ENCODE results near the gene CPVL.

The CPVL gene

DNA sequence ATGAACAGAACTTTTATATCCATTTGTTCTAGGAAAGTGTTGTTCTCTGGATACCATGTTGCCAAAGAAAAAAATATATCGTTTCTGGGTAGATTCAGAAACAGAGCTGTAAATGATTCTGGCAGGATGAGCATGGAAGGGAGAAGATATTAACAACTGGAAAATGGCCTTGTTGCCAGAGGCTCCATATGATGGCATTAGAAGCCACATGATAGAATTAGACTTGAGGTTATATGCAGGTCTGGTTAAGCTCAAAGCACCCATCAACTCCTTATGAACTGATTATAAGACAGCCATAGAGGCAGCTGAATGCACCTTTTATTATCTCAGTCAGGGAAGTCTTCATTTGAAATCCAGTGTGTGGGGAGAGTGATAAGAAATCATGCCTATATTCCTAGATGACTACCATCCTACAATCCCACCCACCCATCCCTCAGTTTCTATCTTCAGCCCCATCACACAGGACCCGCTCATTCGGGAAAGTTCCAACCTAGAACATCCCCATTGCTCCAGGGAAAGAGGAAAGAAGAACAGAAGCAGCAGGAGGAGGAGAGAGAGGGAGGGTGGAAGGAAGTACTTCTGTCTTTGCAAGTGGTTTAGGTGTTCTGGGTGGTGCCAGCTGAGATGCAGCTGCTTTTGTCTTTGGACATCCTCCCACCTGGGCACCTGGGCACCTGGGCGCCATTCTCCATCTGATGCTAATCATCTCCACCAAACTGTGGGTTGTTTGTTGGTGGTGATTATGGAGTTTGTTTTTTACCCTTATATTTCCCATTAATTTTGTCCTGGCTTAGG, 162.7 kb downstream of the CPVL start:
- ChIA-PET POLR2A (ENCODE audit: low non-redundant PET) (no interaction called here), CTCF (interaction anchor here (0.6 kb wide), 1 partner anchor 107 kb away, joined by 4 read pairs; no protein-coding TSS in a partner anchor)

DNA sequence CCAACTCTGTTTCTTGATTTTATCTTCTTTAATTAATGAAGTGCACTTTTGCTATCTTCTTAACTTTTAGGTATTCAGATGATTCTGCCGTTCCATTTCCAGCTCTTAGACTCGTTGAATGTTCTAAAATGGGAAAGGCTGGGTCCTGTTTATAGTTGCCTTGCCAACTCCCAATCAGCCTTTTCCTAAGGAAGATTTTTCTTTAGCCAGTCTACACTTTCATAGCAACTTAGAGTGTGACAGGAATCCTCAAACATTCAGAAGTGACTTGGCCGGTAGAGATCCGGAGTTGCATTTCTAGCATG, 165.2 kb downstream of the CPVL start:
- no peak for DNase-seq (ENCODE audit: low spot score)
- CTCF ChIA-PET, result interaction anchor here (1.1 to 1.5 kb wide), 3 partner anchors 24 to 54 kb away, joined by 3 to 5 read pairs (median 3); no protein-coding TSS in a partner anchor
- TF ChIP-seq, protein P1, sequence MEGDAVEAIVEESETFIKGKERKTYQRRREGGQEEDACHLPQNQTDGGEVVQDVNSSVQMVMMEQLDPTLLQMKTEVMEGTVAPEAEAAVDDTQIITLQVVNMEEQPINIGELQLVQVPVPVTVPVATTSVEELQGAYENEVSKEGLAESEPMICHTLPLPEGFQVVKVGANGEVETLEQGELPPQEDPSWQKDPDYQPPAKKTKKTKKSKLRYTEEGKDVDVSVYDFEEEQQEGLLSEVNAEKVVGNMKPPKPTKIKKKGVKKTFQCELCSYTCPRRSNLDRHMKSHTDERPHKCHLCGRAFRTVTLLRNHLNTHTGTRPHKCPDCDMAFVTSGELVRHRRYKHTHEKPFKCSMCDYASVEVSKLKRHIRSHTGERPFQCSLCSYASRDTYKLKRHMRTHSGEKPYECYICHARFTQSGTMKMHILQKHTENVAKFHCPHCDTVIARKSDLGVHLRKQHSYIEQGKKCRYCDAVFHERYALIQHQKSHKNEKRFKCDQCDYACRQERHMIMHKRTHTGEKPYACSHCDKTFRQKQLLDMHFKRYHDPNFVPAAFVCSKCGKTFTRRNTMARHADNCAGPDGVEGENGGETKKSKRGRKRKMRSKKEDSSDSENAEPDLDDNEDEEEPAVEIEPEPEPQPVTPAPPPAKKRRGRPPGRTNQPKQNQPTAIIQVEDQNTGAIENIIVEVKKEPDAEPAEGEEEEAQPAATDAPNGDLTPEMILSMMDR (conservative IDR thresholded peaks at IDR 0.05; ENCODE audit: low read depth), result no peak
- H3K27ac ChIP-seq, result no peak overlapping the region
- POLR2A ChIA-PET (ENCODE audit: low non-redundant PET), result no interaction called here

More for the DNA sequence above, 162.7 kb downstream of the CPVL start:
- TF ChIP-seq, protein P1 (conservative IDR thresholded peaks at IDR 0.05; ENCODE audit: low read depth), result no peak
- no peak overlapping the region for H3K27ac ChIP-seq
- DNase-seq (ENCODE audit: low spot score), result no peak

DNA sequence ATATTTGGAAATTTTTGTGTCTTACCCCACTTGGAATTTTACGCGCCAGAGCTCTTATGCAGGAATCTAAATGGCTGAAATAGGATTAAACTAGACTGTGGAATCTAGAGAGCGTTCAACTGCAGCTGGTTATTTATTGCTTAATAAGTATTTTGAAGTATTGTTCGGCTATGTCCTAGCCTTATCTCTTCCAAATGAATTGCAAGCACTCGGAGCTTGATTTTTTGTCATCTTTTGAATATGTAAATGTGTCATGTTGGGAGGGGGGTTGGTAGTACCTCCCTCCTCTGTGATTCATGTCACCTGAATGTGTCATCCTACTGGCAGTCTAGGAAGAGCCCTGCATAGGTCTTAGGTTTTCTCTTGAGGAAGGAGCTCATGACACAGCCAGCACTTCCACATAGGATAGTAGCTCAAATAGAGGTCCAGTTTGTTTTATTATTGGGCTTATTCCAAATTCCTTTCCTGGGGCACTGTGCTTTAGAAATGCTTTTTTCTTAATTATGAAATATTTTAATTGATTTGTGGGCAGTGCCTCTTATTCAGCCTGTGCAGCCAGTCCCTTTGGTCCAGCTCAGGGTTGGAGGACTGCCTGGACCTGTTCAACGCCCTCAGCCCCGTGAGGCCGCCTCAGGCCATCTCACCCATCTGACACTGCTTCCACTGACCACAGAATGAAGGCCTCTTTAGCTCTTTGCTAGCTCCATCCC, 165.7 kb downstream of the CPVL start:
- DNase-seq (ENCODE audit: low spot score), result no peak
- POLR2A ChIA-PET (ENCODE audit: low non-redundant PET), result no interaction called here
- TF ChIP-seq, protein P1 (conservative IDR thresholded peaks at IDR 0.05; ENCODE audit: low read depth), result no peak
- CTCF ChIA-PET, result interaction anchor here (1.1 to 1.5 kb wide), 3 partner anchors 24 to 53 kb away, joined by 3 to 5 read pairs (median 3); no protein-coding TSS in a partner anchor
- no peak overlapping the region for H3K27ac ChIP-seq

DNA sequence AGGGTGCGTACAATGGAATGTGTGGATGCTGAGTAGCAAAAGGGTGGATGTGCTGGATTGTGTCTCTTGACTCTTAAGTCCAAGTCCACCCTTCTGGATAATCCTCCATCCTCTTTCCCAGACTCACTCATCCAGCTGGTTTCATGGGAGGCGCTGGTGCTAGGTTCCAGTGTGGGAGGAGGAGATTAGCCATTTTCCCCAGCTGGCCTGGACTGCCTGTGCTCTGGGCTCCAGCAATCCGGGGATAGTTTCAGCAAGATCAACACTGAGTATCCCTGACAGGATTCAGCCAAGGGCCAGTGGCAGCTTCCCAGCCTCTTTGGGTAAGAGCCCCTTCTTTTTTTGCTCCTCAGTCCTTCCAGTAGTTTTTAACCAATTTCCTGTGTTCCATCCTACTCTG, 166.6 kb downstream of the CPVL start:
- TF ChIP-seq, protein P1 (conservative IDR thresholded peaks at IDR 0.05; ENCODE audit: low read depth), result no peak
- DNase-seq (ENCODE audit: low spot score), result no peak
- ChIA-PET POLR2A (ENCODE audit: low non-redundant PET) (no interaction called here), CTCF (interaction anchor here (1.5 kb wide), 1 partner anchor 24 kb away, joined by 5 read pairs; no protein-coding TSS in a partner anchor)
- H3K27ac ChIP-seq, result no peak overlapping the region

DNA sequence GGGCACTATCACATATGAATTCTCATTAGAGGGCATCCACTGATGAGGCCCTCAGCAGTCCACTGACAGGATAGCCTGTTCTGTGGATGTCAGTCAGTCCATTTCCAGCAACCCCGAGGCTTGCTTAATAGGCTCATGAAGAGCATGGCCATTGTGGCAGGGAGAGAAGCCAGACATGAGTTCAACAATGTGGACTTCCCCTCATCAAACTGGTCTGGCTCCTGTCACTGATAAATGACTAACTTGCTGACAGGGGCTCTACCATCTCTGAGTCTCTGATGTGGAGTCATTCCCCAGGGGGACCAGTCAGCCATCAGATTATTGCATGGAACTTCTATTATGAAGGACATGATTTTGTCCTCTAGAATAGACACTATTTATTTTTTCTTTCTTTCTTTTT, 168.5 kb downstream of the CPVL start:
- DNase-seq (ENCODE audit: low spot score), result no peak
- POLR2A ChIA-PET (ENCODE audit: low non-redundant PET), result no interaction called here
- CTCF ChIA-PET, result no interaction called here

DNA sequence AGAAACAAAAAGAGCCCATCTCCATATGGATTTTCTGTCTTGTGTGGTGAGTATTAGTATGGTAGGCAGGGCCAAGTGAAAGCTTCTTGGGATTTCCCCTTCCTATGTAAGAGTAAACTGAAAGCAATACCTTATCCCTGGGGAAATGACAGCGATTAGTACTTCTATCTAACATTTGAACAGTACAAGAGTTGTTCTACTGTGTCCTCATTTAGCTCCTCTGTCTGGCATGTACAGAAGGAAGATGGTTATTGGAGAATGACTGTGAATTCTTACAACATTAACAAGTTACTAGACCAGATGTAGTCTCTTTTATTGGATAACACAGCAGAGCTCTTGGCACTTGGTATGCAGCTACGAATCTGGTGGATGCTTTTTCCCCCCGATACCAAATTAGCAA, 170.3 kb downstream of the CPVL start:
- ChIA-PET CTCF (interaction anchor here (0.7 kb wide), 1 partner anchor 122 kb away, joined by 3 read pairs; no protein-coding TSS in a partner anchor), POLR2A (ENCODE audit: low non-redundant PET) (no interaction called here)
- H3K27ac ChIP-seq, result no peak overlapping the region
- DNase-seq (ENCODE audit: low spot score), result no peak
- TF ChIP-seq, protein P1 (conservative IDR thresholded peaks at IDR 0.05; ENCODE audit: low read depth), result no peak

More for the DNA sequence above, 168.5 kb downstream of the CPVL start:
- TF ChIP-seq, protein P1 (conservative IDR thresholded peaks at IDR 0.05; ENCODE audit: low read depth), result no peak
- no peak overlapping the region for H3K27ac ChIP-seq
